ENCODE measurements around the gene FFAR2.

Gene FFAR2

DNA sequence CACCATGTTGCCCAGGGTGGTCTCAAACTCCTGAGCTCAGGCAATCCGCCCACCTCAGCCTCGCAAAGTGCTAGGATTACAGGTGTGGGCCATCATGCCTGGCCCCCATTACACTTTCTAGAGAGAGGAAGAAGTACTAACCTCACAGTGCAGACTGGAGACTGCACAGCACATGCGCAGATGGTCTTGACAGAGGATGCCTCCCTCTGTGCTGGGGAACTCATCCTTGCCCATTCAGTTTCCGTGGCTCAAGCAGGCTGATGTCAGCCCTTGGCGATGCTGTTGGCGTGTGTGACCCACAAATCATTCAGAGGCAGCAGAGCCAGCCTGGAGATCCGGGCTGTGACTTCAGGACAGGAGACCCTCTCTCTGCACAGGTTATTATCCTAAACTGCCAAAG, 14.6 kb upstream of the FFAR2 start:
- H3K27me3 ChIP-seq (ENCODE audit: insufficient read depth, low read depth), result peaks cover 45% of the 10 kb centered on the region; the same call in 1 of the 2 replicates
- TF ChIP-seq, protein P1, sequence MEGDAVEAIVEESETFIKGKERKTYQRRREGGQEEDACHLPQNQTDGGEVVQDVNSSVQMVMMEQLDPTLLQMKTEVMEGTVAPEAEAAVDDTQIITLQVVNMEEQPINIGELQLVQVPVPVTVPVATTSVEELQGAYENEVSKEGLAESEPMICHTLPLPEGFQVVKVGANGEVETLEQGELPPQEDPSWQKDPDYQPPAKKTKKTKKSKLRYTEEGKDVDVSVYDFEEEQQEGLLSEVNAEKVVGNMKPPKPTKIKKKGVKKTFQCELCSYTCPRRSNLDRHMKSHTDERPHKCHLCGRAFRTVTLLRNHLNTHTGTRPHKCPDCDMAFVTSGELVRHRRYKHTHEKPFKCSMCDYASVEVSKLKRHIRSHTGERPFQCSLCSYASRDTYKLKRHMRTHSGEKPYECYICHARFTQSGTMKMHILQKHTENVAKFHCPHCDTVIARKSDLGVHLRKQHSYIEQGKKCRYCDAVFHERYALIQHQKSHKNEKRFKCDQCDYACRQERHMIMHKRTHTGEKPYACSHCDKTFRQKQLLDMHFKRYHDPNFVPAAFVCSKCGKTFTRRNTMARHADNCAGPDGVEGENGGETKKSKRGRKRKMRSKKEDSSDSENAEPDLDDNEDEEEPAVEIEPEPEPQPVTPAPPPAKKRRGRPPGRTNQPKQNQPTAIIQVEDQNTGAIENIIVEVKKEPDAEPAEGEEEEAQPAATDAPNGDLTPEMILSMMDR (conservative IDR thresholded peaks at IDR 0.05; ENCODE audit: low read depth, low read length), result no peak

DNA sequence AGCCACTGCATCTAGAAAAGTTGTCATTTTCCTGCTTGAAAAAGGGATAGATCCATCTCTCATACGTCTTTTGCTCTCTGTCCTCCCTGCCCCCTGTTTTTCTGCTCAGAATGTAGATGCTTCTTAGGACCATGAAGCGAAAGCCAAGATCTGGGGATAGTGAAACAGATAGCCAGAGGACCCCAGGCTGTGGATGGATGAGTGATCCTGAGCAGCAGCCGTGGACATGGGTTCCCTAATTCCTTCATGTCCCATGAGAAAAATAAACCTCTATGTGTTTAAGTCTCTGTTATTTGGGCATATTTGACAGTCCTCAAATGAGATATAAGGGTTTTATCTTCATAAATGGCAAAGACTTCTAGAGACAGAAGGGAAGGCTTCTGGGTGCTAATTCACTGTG, 12.2 kb upstream of the FFAR2 start:
- no peak overlapping the region for H3K9ac ChIP-seq
- H3K4me1 ChIP-seq (ENCODE audit: low read depth, poor library complexity, severe bottlenecking), result no peaks in the 10 kb centered on the region
- TF ChIP-seq, protein P1 (conservative IDR thresholded peaks at IDR 0.05; ENCODE audit: low read depth, low read length), result no peak
- no peak overlapping the region for H3K4me2 ChIP-seq
- no peaks in the 10 kb centered on the region for H3K36me3 ChIP-seq (ENCODE audit: insufficient read depth)
- no peaks in the 10 kb centered on the region for H4K20me1 ChIP-seq (ENCODE audit: insufficient read depth)
- H3K4me3 ChIP-seq (IDR thresholded peaks at IDR 0.05; ENCODE audit: insufficient read depth, low read depth, low read length), result no peak overlapping the region
- H3K79me2 ChIP-seq (ENCODE audit: insufficient read depth, low read depth), result no peaks in the 10 kb centered on the region
- H2AFZ ChIP-seq (ENCODE audit: low read depth), result no peak overlapping the region
- H3K27ac ChIP-seq, result no peak overlapping the region
- peaks cover 49% of the 10 kb centered on the region; the same call in 1 of the 2 replicates for H3K27me3 ChIP-seq (ENCODE audit: insufficient read depth, low read depth)

More for the DNA sequence above, 14.6 kb upstream of the FFAR2 start:
- Histone ChIP-seq H3K4me2 (no peak overlapping the region), H3K36me3 (ENCODE audit: insufficient read depth) (no peaks in the 10 kb centered on the region), H3K27ac (no peak overlapping the region), H3K9ac (no peak overlapping the region), H2AFZ (ENCODE audit: low read depth) (no peak overlapping the region), H4K20me1 (ENCODE audit: insufficient read depth) (no peaks in the 10 kb centered on the region), H3K4me3 (IDR thresholded peaks at IDR 0.05; ENCODE audit: insufficient read depth, low read depth, low read length) (no peak overlapping the region), H3K4me1 (ENCODE audit: low read depth, poor library complexity, severe bottlenecking) (no peaks in the 10 kb centered on the region), H3K79me2 (ENCODE audit: insufficient read depth, low read depth) (no peaks in the 10 kb centered on the region)

DNA sequence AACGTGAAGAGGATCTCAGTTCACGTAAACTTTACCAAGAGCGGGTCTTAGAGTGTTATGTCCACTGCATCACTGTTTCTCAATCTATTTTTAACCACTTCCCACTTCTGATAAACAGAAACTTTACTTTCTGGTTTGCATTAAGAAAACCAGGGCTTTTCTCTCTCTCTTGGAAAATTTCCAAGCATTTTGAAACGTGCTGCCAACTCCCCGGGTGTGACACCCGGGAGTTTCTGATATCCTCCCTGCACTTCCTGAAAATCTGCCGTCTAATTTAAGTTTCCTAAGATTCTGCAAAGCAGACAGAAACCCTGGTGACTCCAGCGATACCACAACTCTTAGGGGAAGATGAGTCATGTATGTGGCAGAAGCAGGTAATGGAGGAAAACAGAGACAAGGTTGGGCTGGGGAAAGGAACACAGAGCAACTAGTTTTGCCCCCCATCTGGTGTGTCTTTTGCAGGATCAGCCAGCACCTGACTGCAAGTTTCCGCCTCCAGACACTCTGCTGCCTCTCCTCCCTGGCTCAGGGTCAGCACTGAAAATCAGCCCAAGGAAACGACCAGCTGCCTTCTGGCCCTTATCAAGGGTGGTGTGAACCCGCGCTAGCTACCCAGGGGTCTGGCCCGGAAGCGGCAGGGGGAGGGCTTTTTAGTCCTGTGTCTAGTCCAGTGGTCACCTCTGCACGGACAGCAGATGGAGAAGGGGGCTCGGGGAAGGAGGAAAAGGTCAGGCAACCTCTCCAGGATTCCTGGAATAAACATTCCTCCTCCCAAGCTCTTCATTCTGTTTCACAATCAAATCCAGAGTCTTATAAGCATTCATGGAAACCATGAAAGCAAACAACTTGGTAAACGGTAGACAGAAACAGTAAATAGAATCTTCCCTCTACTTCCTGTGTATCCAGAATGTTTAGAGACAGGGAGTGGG, 11.3 kb upstream of the FFAR2 start:
- no peak overlapping the region for H3K4me3 ChIP-seq (IDR thresholded peaks at IDR 0.05; ENCODE audit: insufficient read depth, low read depth, low read length)
- H3K9ac ChIP-seq, result no peak overlapping the region
- H3K4me2 ChIP-seq, result no peak overlapping the region
- H3K27me3 ChIP-seq (ENCODE audit: insufficient read depth, low read depth), result peaks cover 47% of the 10 kb centered on the region; the same call in 1 of the 2 replicates
- TF ChIP-seq, protein P1 (conservative IDR thresholded peaks at IDR 0.05; ENCODE audit: low read depth, low read length), result no peak
- H3K27ac ChIP-seq, result no peak overlapping the region
- no peaks in the 10 kb centered on the region for H3K36me3 ChIP-seq (ENCODE audit: insufficient read depth)
- H3K79me2 ChIP-seq (ENCODE audit: insufficient read depth, low read depth), result no peaks in the 10 kb centered on the region
- no peak overlapping the region for H2AFZ ChIP-seq (ENCODE audit: low read depth)
- no peaks in the 10 kb centered on the region for H4K20me1 ChIP-seq (ENCODE audit: insufficient read depth)
- no peaks in the 10 kb centered on the region for H3K4me1 ChIP-seq (ENCODE audit: low read depth, poor library complexity, severe bottlenecking)

DNA sequence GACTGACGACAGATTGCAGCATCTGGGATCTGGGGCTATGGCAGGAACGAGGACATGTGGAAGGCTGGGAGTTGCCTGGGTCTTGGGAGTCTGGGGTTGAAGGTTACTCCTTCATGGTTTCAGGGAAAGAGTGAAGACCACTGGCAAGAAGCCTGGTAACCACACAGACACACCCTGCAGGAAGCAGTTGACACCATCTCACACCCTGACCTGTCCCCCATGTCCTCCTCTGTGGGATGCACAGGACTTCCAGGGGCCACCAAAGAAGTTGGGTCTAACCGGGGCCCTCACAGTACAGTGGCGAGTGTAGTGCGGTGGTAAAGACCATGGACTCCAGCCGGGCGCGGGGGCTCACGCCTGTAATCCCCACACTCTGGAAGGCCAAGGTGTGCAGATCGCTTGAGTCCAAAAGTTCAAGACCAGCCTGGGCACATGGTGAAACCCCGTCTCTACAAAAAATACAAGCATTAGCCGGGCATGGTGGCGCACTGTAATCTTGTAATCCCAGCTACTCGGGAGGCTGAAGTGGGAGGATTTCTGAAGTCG, 10.6 kb upstream of the FFAR2 start:
- Histone ChIP-seq H3K27ac (no peak overlapping the region), H3K27me3 (ENCODE audit: insufficient read depth, low read depth) (peaks cover 41% of the 10 kb centered on the region; the same call in 1 of the 2 replicates), H3K79me2 (ENCODE audit: insufficient read depth, low read depth) (no peaks in the 10 kb centered on the region), H3K9ac (no peak overlapping the region), H4K20me1 (ENCODE audit: insufficient read depth) (no peaks in the 10 kb centered on the region), H3K36me3 (ENCODE audit: insufficient read depth) (no peaks in the 10 kb centered on the region), H2AFZ (ENCODE audit: low read depth) (no peak overlapping the region), H3K4me1 (ENCODE audit: low read depth, poor library complexity, severe bottlenecking) (no peaks in the 10 kb centered on the region), H3K4me2 (no peak overlapping the region), H3K4me3 (IDR thresholded peaks at IDR 0.05; ENCODE audit: insufficient read depth, low read depth, low read length) (no peak overlapping the region)
- TF ChIP-seq, protein P1 (conservative IDR thresholded peaks at IDR 0.05; ENCODE audit: low read depth, low read length), result no peak

All from KMS-11 (cell line).